GM19035 (cell line): ENCODE measurements around the gene DMAC2.
"Not testable (repeated sequence)": the region's sequence is repeated elsewhere in the genome, so short reads cannot be mapped to it uniquely, and the experiment has no call there.

Experiments used
- ATAC-seq: cut with Tn5 transposase; IDR thresholded peaks from one replicate; pipeline ENCODE4 v1.9.1; 2021; ENCODE audit not compliant: unreplicated experiment

DMAC2 gene

GRCh38 chr19:41424335-41425173, 15.2 kb downstream of the DMAC2 start:
- ATAC-seq, result no peak

DNA sequence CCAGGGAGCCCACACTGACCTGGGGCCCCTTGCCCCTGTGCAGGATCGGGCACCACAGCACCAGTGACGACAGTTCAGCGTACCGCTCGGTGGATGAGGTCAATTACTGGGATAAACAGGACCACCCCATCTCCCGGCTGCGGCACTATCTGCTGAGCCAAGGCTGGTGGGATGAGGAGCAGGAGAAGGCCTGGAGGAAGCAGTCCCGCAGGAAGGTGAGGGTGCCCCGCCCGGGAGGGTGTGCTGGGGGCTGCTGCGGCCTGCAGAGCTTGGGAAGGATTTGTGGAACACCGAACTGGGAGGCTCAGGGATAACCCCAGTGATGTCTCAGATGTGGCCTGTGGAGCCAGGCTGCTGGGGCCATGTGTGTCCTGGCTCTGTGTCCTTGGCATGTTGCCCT, 16.8 kb downstream of the DMAC2 start:
- ATAC-seq, result no peak

DNA sequence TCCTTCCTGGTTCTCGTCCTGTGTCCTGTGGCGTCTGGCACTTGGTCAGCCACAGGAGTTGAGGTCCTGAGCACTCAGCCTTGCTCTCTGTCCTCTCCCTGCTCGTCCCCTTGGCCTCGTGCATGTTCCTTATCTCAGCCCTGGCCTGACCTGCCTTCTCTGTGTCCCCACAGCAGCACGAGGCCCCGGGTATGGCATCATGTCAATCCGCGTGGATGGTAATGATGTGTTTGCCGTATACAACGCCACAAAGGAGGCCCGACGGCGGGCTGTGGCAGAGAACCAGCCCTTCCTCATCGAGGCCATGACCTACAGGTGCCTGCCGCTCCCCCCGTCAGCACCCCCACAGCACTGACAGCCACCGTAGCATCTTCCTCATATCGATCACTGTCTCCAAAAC, 17.3 kb downstream of the DMAC2 start:
- ATAC-seq, result no peak

DNA sequence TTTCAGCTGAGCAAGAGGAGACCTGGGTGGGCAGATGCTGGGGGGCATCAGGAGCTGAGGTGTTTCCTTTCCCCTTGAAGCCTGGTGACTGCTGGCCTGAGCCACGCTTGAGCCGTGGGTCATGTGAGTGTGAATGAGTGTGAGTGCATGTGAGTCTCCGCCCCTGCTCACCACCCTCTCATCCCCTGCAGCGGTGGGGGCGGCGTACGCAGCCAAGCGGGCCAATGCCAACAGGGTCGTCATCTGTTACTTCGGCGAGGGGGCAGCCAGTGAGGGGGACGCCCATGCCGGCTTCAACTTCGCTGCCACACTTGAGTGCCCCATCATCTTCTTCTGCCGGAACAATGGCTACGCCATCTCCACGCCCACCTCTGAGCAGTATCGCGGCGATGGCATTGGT, 17.7 kb downstream of the DMAC2 start:
- ATAC-seq, result no peak

- no peak for ATAC-seq
These were observed 18.4 kb downstream of the DMAC2 start for GRCh38 chr19:41421314-41421713.

- no peak for ATAC-seq
These were observed 19.4 kb downstream of the DMAC2 start for GRCh38 chr19:41420101-41420880.

GRCh38 chr19:41416194-41416674, 23.5 kb downstream of the DMAC2 start:
- ATAC-seq, result no peak

GRCh38 chr19:41415154-41415571, 24.5 kb downstream of the DMAC2 start:
- no peak for ATAC-seq

GRCh38 chr19:41414461-41414860, 25.3 kb downstream of the DMAC2 start:
- no peak for ATAC-seq

- no peak for ATAC-seq
These were observed 25.8 kb downstream of the DMAC2 start for GRCh38 chr19:41413947-41414346.

GRCh38 chr19:41412953-41413352, 26.8 kb downstream of the DMAC2 start:
- ATAC-seq, result no peak

DNA sequence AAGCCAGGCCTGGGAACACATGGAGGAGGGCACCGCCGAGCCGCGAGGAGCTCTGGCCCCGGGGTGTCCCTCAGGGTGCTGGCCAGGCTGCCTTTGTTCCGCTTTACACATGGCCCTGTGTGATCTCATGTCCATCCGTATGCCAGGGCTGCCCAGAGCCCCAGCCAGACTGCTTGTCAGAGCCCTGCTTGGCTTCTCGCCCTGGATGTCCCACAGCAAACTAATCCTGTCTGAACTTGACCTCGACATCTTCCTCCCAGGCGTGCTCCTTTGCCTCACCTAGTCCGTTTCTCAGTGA, 27.8 kb downstream of the DMAC2 start:
- ATAC-seq, result no peak

DNA sequence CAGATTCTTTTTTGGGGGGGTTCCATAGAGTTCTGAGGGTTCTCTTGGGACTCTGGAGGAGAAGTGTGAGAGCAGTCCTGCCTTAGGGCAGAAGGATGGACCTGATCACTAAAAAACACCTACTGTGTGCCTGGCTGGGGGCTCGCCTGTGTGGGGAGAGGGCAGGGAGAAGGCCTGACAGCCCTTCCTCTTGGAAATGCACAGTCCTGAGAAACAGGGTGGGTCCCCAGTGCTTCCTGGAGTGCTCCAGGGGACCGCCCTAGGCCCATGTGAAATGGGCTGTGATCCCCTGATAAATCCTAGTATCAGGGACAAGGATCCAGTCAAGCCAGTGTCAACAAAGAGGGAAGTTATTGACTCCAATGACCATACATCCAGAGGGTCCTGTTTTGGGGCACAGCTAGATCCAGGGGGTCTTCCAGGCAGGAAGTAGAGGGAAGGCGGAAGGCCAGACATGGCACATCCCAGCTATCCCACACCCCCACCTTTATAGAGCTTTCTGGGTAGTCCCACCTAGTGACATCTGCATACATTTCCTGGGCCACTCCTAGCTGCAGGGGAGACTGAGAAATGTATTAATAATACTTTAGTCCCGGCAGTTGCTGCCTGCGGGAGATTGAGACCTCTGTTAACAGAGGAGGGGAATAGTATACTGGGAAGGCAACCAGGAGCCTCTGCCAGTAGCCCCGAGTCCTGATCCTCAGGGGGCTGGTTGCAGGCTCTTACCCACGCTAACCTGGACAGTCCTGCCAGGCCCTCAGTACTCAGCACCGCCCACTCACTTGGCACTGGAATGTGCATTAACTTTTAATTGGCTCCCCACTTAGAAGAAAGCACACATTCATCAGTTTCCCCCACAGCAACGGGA, 28.4 kb downstream of the DMAC2 start:
- ATAC-seq, result no peak

- no peak for ATAC-seq
These were observed 29.2 kb downstream of the DMAC2 start for GRCh38 chr19:41410336-41411054.

DNA sequence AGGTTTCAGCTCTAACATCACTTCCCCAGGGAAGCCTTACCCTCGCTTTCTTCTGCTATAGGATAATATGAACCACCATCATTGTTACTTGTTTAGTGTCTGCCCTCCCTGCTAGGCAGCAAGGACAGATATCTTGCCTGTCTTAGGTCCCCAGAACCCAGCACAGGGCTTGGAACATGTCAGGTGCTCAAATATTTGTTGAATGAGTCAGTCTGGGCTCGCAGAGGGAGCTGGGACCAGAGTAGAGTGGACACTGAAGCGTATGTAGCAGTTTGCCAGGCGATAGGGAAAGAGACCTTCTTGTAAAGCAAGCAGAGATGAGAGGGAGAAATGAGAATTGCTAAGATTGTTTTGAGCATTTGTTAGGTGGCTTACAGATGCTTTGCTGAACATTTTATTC, 30.4 kb downstream of the DMAC2 start:
- no peak for ATAC-seq

DNA sequence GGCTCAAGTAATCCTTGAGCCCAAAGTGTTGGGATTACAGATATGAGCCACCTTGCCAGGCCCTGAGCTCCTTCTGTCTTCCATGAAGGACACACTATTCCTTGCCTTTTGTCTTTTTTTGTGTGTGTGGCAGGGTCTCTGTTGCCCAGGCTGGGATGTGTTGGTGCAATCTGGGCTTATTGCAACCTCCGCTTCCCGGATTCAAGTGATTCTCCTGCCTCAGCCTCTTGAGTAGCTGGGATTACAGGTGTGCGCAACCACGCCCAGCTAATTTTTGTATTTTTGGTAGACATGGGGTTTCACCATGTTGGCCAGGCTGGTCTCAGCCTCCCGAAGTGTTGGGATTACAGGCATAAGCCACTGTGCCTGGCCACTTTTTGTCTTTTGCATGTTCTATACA, 30.9 kb downstream of the DMAC2 start:
- not testable (repeated sequence) for ATAC-seq

- ATAC-seq, result no peak
These were observed 31.5 kb downstream of the DMAC2 start for GRCh38 chr19:41408256-41408655.

GRCh38 chr19:41407271-41407670, 32.4 kb downstream of the DMAC2 start:
- no peak for ATAC-seq

GRCh38 chr19:41405776-41406175, 33.9 kb downstream of the DMAC2 start:
- ATAC-seq, result no peak

- ATAC-seq, result no peak
These were observed 36.3 kb downstream of the DMAC2 start for GRCh38 chr19:41403181-41403970.
